GM21786 (cell line): ENCODE results near the gene SLC7A11.
A peak's percentile ranks its signal among the peaks of the same experiment; 100 is the strongest.

ENCODE experiments used
- ATAC-seq: cut with Tn5 transposase; IDR thresholded peaks from one replicate; pipeline ENCODE4 v1.9.1; 2021; ENCODE audit not compliant: unreplicated experiment

Gene SLC7A11

DNA sequence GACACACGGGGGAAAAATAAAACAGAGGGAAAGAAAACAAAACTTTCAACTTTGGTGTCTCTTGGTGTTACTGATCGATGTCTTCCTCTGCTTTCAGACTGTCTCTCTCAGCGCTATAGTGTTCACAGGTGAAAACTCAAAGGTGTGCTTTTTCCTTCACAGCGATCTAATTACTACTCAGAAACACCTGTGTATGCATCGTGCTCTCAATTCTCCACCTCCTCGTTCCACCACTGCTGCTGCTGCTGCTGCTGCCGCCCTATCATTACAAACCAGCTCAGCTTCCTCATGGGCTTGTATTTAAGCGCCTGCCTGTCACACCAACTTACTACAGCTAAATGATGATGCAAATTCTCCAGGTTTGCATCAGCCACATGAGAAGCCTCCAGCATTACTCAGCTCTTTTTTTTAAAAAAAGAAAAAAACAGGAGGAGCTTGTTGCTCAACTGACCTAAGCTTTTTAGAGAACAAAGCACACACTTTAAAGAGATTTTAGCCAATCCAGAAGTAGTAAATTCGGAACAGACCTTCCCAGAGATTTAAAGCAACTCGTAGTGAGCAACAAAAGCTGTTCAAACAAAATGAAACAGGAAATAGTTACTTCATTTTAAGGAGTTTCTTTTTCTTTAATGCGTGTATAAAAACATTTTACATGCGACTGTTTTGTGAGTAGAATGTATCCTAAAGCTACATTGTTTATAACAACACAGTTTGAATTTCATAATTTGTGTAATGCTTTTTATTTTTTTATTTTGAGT lies at the start of gene SLC7A11:
TSS of gene SLC7A11 (minus strand) at position 274 of the 758 bp plus-strand sequence. CDS start 280 bp downstream, outside the sequence.
- ATAC-seq: peak; percentile 98

DNA sequence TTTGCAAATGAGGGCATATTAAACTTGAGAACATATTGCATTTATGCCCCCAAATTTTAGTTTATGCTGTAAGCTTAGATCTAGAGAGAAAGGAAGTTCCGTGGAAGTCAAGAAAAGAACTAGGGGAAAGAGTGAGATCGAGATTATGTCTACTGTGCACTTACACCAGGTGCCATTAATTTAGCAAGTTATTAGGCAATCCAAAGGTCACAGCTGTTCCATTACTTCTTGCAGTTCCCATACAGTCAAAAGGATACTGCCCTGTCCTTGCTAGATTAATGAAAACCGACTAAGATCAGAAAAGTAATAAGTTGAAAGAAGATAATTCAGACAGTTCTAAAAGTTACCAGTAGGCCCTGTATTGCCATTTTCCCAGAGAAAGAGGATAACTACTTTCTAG lies 49.3 kb upstream of the SLC7A11 start:
- no peak for ATAC-seq

DNA sequence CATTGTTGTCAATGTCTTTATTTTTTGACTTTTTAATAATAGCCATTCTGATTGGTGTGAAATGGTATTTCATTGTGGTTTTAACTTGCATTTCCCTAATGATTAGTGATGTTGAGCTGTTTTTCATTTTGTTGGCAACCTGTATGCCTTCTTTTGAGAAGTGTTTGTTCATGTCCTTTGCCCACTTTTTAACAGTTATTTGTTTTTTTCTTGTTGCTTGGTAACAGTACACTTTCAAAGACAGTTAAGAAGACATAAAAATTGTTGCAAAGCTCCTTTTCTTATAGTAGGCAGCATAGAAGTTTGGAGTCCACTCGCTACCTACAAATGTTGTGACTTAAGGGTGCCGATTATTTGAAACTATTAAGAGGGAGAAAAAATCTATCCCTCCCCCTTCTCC lies 48.7 kb upstream of the SLC7A11 start:
- ATAC-seq: no peak

DNA sequence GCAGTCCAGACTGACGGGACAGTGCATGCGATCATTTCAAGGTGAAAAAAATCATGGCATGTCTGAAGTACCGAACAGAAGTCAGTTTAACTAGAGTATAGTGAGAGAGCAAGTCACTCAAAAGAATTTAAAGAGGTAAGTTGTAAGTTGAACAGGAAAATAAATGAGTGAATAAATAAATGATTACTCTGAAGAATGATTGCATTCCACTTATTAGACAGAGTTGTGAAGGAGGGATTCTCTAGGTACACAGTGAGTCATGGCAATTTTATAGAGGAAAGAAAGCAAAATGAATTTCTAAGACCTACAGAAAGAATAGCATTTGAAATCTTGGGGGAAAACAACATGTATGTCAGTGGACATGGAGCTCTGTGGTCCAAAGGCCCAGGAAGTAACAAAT lies 37.1 kb upstream of the SLC7A11 start:
- ATAC-seq: no peak

DNA sequence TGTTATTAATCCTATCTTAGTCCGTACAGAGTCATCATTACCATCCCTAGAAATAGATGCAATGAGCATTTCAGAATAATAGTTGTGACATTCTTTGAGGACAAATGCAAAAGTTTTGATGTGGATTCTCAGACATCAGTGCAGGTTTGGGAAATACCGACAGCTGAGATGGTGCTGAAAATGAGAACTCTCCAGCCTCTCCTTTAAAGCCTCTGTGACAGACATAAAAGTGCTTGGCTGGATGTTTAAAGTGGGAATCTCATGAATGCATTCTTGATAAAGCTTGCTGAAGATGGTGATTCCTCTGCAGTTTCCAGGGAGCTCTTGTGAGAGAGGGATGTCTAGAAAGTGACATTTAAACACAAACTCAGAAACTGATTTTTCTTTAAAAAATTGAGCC lies 35.0 kb upstream of the SLC7A11 start:
- no peak for ATAC-seq

DNA sequence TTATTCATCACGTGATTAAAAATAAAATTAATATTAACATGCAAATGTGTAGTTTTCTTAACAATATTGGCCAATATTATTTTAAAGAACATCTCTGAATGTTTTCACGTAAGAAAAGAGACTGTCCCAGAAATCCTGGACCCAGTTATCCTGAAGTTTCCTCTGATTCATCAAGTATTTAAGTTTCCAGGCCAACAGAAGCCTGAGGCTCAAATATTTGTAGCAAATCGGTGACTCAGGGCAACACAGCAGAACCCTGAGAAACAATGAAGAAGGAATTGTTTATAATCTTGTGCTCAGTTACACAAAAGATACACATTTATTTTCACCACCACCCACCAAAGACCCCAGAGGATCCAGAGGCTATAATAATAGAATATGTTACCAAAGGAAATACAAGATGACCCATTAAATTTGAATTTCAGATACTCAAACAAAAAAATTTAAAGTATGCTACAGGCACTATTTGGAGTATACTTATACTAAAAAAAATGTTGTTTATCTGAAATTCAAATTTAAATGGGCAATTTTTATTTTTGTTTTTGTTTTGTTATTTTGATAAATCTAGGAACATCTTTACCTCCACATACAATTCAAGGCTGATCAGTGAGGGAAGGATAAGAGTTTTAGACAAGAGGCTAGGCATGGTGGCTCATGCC lies 33.9 kb upstream of the SLC7A11 start:
- no peak for ATAC-seq

DNA sequence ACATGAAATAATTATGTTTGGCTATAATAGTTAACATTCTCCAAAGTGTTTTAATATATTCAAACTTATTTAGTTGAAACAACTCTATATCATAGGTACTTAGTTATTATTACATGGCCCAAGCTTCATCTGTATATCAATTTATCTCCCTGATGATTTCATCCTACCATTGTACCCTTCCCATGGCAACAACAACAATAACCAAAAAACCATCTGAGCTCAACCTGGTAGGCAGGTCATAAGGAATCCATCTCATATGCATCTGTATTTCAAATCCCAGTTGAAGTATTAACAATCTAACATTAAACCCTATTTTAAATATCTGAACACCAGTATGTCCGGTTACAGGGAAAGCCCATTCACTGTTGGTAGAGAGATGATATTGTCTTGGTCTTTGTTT lies 33.1 kb upstream of the SLC7A11 start:
- ATAC-seq: no peak

DNA sequence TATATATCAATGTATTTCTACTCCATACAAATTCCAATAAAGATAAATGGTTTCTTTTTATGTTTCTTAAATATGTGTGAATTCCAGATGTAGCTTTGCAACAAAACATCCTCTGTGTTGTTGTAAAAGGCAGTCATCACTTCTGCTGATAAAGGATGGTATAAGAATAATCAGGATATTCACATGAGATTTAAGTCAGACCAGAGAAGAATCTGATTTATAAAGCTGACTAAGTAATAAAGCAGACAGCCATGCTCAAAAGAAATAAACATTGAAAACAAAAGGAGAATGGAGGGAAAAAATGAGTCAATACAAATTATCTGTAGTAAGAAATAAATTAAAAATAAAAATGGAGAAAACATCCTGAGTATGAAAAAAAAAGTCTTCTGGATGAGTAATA lies 27.0 kb upstream of the SLC7A11 start:
- no peak for ATAC-seq

DNA sequence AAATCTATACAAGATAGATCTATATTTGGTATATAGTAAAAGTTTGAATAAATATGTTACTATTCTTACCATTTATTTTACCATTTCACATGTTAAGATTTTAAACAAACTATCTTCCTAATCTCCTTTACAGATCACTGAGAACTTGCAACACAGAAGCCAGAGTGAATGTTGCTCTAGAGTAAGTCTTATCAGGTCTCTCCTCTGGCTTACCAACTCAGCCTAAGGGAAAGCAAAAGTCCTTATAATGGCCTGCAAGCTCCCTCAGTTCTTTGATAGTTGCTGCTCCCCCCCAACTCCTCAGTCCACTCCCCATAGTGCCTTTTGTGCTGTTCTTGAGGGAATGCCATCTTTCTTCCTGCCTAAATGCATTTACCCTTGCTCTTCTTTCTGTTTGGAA lies 25.7 kb upstream of the SLC7A11 start:
- ATAC-seq: no peak

DNA sequence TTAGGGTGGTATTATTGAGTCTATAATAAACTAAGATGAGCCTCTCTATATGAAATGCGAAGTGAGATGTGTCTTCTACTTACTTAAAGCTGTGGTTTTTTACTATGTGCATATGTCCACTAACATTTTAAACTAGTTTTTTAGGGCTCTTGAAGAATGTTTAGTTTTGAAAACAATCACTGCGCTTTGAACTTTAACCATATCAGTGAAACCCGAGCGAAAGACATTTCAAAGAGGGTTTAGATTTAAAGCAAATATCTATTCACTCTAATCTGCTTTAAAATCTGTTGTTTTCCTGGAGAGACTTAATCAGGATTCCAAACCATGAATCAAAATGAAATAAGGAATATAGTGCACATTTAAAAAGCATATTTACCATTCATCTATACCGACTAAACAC lies 24.8 kb upstream of the SLC7A11 start:
- no peak for ATAC-seq

DNA sequence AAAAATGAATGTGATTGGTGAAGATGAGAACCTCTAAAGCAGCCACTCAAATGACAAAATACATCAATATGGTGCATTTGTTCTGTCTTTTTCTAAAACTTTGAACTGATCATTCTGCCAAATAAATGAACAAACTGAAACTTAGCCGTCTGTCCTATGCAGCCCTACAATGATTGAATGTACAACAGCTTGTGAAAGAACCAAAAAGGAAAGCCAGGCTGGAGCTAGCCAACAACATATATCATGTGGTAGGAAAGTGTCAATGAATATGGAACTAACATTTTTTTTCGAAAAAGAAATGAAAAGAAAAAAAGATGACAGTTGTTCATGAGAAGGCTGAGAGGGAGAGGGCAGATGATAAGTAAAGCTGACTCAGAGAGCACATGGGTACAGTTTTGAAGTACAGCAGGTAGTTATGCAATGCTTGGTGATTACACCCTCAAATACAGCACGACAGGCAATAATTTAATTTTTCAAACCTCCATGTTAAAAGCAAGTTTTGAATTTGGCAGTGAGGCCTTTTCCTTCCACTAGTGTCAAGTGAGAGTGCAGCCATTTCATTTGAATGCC lies 21.2 kb upstream of the SLC7A11 start:
- ATAC-seq: no peak

DNA sequence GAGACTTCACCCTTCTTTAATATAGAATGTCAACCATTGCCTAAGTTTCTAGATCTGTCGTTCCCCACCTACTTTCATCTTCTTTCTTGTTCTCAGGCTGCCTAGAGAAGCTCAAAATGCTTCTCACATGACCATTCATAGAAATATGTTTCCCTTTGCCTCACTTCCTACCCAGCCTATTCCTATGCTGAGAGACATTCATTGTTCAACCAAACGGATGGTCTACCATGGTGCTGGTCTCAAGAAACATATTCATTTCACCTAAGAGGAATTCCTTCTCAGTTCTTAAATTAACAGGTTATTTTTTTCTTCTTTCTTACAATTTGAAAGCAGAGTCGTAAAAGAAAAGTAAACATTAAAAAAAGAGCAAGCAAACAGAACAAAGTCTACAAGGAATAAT lies 20.3 kb upstream of the SLC7A11 start:
- ATAC-seq: no peak

DNA sequence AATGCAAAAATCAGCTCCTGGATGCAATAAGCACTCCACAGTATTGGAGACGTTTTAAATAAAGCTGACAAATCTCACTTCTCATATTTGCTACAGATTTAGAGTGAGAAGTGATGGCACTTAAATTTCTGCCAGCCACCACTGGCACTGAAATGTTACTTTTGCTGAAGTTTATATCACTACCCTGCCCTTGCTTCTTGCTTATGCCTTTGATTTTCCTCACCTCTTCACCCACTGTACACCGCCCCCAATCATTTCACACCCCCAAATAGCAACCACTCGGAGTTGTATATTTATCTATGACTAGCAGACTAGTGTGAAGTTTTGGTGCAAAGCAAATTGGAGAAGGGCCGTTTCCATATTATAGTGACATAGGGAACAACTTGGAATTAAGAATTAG lies 19.9 kb upstream of the SLC7A11 start:
- no peak for ATAC-seq

DNA sequence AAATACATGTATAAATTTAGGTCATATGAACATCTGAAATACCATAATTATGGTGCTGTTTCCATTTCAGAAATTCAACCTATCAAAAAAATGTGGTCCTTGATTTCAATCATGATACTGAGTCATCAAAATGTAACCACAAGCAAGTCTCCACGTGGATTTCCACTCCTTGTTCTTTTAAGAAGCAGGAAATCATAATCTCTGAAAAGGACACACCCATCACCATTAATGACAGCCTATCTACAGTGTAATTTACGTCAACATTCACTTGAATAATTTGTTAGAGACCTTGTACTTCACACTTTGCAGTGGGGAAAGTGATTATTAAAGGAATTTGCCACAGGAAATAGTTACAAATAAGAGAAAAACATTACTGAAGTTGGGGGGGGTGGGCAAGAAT lies 17.7 kb upstream of the SLC7A11 start:
- ATAC-seq: no peak

DNA sequence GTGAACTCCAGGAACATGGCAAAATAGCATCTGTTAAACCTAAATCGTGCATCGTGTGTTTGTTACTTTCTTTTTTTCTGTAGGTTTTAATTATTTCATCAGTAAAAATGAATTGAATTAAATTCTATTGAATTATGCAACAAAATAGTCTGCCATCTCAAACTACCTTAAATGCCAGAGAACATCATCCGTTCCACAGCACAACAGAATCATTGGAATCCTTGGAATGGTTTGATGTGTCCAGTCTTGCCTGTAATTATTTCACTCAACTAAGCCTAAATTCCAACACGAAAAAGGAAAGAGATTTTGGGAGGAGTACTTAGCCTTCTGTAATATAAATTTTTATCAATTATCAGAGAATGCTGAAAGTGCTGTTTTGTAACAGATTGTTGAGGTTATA lies 17.1 kb upstream of the SLC7A11 start:
- no peak for ATAC-seq

DNA sequence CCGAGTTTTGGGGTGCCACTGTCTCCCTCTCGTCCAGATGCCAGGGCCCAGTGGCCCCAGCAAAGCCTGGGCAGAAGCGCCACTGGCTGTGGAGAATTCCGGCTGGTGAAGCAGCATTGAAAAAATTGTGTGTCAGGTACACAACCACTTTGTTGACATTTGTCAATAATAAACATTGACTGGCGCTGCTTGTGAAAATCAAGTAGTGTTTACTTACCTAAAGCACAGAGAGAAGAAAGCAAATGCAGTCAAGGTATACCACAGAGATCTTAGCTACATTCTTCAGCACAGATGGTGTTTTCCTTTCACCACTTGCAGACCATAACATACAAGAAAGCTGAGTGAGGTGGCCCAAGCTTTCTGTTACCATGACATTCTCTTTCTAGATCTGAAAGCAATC lies 14.5 kb upstream of the SLC7A11 start:
- ATAC-seq: no peak

DNA sequence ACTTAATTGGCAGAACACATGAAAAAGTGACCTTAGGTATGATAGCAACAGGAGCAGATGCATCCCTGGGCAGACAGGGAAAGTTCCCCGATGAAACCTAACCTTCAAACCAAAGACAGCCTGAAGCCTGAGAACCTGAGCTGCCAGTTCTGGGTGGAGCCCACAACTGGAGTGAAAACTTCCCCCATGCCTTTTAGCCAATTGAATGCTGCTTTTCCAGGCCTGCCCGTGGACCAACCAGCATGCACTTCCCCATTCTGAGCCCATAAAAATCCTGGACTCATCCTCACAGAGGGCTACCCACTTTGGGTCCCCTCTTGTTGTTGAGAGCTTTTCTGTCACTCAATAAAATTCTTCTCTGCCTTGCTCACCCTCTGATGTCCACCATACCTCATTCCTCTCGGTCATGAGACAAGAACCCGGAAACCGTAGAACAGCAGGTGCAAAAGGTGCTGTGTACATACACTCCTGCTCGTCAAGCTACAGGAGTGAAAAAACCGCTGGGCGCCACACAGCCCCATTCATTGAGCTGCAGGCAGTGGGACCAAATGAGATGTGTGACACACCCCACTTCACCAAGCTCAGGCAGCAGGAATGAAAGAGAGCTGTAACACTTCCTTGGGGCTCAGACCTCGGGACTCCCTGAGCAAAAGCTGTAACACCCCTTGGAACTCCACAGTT lies 13.9 kb upstream of the SLC7A11 start:
- ATAC-seq: no peak

DNA sequence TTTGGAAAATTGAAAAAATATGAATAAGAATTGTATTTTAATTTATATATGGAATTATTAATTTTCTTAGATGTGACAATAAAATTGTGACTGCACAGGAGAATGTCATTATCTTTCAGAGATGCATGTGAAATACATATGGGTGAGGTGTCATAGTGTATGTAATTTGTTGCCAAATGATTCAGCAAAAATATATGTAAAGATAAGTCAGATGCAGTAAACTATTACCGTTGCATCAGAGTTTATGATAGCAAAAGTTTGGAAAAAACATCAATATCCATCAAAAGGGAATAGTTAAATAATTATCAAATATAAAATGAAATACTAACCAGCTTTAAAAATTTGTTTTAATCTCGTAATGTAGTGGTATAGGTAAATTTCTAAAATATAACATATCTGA lies 10.4 kb upstream of the SLC7A11 start:
- no peak for ATAC-seq

DNA sequence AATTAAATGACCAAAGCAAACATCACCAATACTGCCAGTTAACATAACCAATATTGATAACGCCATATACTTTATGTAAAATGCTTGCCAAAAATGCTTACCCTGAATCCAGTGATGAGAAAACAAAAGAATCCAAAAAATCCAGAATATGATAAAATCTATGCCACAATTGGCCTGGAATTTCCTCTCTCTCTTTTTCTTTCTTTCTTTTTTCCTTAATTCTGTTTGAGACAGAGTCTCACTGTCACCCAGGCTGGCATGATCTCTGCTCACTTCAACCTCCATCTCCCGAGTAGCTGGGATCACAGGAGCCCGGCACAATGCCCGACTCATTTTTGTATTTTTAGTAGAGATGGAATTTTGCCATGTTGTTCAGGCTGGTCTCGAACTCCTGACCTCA lies 9.8 kb upstream of the SLC7A11 start:
- ATAC-seq: no peak

DNA sequence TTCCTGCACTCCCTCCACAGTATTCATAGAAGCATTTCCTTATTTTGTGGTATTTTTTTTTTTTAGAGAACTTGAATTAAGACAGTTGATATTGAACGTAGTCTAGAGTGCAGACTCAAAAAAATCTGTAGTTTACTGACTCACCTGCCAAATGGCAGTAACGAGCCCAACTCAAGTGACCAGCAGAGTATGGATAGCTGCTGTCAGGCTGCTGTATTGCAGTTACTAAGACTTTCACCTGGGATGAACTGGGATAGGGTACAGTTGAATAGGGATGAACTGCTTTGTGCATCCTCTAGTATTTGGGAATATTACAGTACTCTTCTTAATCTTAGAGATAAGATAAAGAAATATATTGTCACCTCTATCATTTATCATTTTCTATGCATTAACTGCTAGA lies 7.0 kb upstream of the SLC7A11 start:
- ATAC-seq: no peak

DNA sequence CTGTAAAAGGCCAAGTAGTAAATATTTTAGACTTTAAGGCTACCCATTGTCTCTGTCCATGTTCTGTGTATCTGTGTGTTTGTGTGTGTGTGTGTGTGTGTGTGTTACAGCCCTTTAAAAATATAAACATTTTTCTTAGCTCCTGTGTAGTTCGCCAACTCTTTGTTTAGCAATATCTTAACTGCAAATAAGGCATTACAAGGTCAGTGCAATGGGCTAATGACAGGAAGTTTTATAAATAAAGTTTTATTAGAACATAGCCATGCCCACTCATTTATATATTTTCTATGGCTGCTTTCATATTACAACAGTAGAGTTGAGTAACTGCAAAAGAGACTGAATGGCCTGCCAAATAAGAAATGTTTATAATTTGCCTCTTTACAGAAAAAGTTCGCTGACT lies 5.9 kb upstream of the SLC7A11 start:
- no peak for ATAC-seq

DNA sequence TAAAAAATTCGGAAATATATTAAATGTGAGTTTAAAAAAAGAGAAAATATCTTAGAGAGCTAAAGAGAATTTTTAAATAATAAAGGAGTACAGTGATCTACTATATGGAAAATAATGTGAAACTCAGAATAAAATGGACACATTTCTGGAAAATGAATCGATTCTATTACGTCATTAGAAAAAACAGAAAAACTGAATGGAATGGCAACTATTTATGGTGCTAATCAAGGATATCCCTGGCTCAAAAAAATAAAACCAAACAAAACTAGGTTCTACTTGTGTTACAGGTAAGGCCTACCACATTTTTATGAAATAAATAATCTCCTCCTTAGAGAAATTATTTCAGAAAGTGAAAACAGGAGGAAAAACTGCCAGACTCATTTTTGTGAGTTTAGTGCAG lies 5.5 kb upstream of the SLC7A11 start:
- ATAC-seq: no peak
